B cell (primary cell): ENCODE results near the gene MYRFL.

Experiments
- CTCF ChIP-seq: fragments of 200-600 bp; IDR thresholded peaks from one replicate; pipeline ENCODE4 v1.8.0; 2022; ENCODE audit warnings: antibody characterized with exemption, mild to moderate bottlenecking
- EZH2 ChIP-seq: IDR thresholded peaks from 2 replicates; pipeline ENCODE4 v1.6.1; 2012; ENCODE audit warnings: borderline replicate concordance, low read depth, mild to moderate bottlenecking, moderate library complexity, low read length; ENCODE audit not compliant: insufficient read depth, poor library complexity, severe bottlenecking

GRCh38 chr12:69999561-69999960, 174.5 kb downstream of the MYRFL start:
- no peak for TF ChIP-seq EZH2
- TF ChIP-seq CTCF = no peak
